GM20000 (cell line): Measurements from ENCODE around the gene FUBP3.

Experiments used
- DNase-seq: peaks from one replicate; pipeline ENCODE4 v3.0.0; 2012; ENCODE audit warnings: low spot score
- TF ChIP-seq, protein P1 (sequence below): IDR thresholded peaks from 2 replicates; pipeline ENCODE4 v1.5.1; 2012; ENCODE audit warnings: mild to moderate bottlenecking, control low read depth; ENCODE audit errors: extremely low read depth, missing control alignments

The FUBP3 gene

GRCh38 chr9:130635721-130636647 lies 56.6 kb downstream of the FUBP3 start:
- no peak for DNase-seq
- TF ChIP-seq, protein P1, sequence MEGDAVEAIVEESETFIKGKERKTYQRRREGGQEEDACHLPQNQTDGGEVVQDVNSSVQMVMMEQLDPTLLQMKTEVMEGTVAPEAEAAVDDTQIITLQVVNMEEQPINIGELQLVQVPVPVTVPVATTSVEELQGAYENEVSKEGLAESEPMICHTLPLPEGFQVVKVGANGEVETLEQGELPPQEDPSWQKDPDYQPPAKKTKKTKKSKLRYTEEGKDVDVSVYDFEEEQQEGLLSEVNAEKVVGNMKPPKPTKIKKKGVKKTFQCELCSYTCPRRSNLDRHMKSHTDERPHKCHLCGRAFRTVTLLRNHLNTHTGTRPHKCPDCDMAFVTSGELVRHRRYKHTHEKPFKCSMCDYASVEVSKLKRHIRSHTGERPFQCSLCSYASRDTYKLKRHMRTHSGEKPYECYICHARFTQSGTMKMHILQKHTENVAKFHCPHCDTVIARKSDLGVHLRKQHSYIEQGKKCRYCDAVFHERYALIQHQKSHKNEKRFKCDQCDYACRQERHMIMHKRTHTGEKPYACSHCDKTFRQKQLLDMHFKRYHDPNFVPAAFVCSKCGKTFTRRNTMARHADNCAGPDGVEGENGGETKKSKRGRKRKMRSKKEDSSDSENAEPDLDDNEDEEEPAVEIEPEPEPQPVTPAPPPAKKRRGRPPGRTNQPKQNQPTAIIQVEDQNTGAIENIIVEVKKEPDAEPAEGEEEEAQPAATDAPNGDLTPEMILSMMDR, result no peak

- TF ChIP-seq, protein P1, result no peak
Measured at GRCh38 chr9:130636648-130637020, 57.3 kb downstream of the FUBP3 start.

GRCh38 chr9:130638284-130639123 lies 59.1 kb downstream of the FUBP3 start:
- DNase-seq, result no peak
- TF ChIP-seq, protein P1, result no peak

More at GRCh38 chr9:130636648-130637020, 57.3 kb downstream of the FUBP3 start:
- DNase-seq, result no peak

DNA sequence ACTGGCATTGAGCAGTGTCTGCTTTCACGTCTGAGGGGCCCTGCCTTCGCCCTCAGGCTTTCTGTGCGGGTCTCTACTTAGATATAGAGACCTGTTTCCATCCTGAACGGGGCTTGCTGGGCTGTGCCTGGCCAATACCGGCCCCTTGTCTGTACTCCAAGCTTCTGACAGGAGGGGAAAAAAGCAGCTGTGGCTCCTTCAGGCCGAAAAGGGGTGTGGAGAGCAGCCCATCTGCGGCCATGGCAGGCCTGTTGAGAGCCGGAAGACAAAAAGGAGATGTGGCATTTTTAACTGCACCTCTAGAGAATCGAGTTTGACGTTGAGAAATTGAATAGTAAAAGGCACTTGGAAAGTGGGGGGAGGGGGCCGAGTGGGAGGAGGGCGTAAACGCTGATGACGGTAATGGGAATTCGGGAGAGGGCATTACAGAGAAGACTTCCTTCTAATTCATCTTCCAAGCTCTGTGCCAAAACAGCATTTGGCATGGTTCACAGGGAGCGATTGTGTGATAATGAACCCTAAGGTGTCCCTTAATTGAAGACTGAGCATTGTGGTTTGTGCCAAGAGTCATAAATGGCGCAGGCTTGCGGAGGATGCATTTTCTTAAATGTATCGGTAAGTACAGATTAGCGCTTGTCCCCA lies 59.9 kb downstream of the FUBP3 start:
- DNase-seq, result no peak
- TF ChIP-seq, protein P1, result no peak

GRCh38 chr9:130639866-130640555 lies 60.6 kb downstream of the FUBP3 start:
- TF ChIP-seq, protein P1, result no peak
- DNase-seq, result no peak

DNA sequence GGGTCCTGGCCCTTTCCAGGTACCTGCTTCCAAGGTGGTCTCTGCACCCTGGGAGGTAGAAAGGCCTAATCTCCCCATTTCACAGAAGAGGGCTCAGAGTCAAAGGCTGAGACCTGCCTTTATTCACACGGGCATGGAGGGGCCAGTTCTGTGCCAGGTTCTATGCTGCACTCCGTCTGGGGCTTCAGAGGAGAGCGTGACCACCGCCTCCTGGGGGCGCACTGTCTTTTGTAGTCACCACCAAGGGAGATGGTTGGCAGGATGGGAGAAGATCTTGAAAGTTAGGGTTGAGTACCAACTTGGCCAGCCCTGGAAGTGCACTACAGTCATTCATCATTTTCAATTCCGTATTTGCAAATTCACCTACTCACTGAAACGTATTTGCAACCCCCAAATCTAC lies 61.3 kb downstream of the FUBP3 start:
- DNase-seq, result no peak
- TF ChIP-seq, protein P1, result no peak
